GM10248 (cell line): Measurements from ENCODE around the gene CASKIN1.

ENCODE experiments used
- CTCF ChIA-PET: fragments of 300-600 bp; sonication (Branson Sonifier 250); formaldehyde crosslinking; extraction: SDS; loops from one replicate; lab custom pipeline; 2021; ENCODE audit warnings: antibody characterized with exemption; lab: Yijun Ruan, JAX
- POLR2A ChIA-PET: fragments of 350-650 bp; sonication (Branson Sonifier 250); formaldehyde crosslinking; extraction: SDS; loops from one replicate; lab custom pipeline; 2020; ENCODE audit warnings: antibody characterized with exemption; lab: Yijun Ruan, JAX
- DNase-seq: peaks from one replicate; pipeline ENCODE4 v3.0.0; 2012; ENCODE audit errors: extremely low spot score
- CTCF ChIP-seq: IDR thresholded peaks from 2 replicates; pipeline ENCODE4 v1.5.1; 2012; ENCODE audit warnings: mild to moderate bottlenecking, low read depth; ENCODE audit errors: extremely low read depth, missing control alignments, control extremely low read depth

CASKIN1 gene

DNA sequence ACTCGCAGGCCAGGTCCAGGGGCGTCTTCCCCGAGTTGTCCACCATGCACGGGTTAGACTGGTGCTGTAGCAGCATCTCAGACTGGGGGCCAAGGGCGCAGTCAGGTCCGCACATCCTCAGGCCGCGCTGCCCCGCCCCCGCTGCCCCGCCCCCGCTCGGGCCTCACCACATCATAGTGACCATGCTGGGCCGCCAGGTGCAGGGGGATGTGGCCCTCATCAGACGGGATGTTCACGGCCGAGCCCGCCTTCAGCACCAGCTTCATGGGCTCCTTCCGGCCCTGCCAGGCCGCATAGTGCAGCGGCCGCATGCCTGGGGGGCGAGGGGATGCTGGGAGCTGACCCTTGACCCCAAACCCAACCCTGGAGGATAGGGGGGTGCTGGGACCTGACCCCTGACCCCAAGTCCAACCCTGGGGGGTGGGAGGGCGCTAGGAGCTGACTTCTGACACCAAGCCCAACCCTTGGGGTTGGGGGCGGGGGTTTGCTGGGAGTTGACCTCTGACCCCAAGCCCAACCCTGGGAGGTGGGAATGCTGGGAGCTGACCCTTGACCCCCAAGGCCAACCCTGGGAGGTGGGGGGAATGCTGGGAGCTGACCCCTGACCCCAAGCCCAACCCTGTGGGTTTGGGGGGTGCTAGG is 7.0 kb downstream of the CASKIN1 start:
- TF ChIP-seq CTCF: no peak
- POLR2A ChIA-PET: no interaction called here
- CTCF ChIA-PET: interaction anchor here (1.2 kb wide), 1 partner anchor 151 kb away, joined by 3 read pairs; the partner anchor contains the start of gene ABCA3
- no peak for DNase-seq

DNA sequence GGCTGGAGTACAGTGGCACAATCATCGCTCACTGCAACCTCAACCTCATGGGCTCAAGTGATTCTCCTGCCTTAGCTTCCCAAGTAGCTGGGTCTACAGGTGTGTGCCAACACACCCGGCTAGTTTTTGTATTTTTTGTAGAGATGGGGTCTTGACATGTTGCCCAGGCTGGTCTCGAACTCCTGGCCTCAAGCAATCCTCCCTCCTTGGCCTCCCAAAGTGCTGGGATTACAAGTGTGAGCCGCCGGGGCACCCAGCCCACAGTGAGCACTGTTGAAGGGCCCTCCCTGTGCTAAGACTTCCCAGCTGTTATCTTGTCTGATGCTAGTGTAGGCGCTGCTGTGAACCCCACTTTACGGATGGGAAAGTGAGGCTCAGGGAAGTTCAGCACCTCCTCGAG is 8.0 kb downstream of the CASKIN1 start:
- no peak for TF ChIP-seq CTCF
- POLR2A ChIA-PET: interaction anchor here (0.8 kb wide), 1 partner anchor 33 kb away, joined by 3 read pairs; the partner anchor contains the start of gene TRAF7
- DNase-seq: no peak
- CTCF ChIA-PET: no interaction called here

DNA sequence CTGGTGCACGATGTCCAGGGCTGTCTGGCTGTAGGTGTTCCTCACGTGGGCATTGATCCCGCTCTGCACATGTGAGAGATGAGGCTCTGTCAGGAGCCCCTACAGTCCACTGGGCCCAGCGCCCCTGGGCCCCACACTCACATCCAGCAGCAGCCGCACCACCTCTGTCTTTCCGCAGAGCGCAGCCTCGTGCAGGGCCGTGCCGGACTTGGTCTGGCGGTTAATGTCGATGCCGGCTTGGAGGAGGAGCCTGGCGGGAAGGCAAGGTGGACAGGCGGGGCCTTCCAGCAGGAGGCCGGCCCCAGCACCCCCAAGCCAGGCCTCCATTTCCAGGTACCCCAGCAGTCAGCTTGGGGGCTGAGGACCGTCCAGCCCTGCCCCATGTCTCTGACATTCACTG is 9.2 kb downstream of the CASKIN1 start:
- POLR2A ChIA-PET: interaction anchor here (0.7 to 1.6 kb wide), 2 partner anchors 32 to 854 kb away, joined by 3 to 5 read pairs; partner anchors contain the start of genes BAIAP3 and TRAF7
- CTCF ChIA-PET: no interaction called here

GRCh38 chr16:2186505-2186904 is 9.9 kb downstream of the CASKIN1 start:
- TF ChIP-seq CTCF: no peak
- ChIA-PET POLR2A (interaction anchor here (1.6 kb wide), 1 partner anchor 31 kb away, joined by 5 read pairs; the partner anchor contains the start of gene TRAF7), CTCF (interaction anchor here (1.6 kb wide), 1 partner anchor 15 kb away, joined by 3 read pairs; no protein-coding TSS in a partner anchor)
- DNase-seq: no peak

More for the DNA sequence above, 9.2 kb downstream of the CASKIN1 start:
- DNase-seq: no peak
- TF ChIP-seq CTCF: no peak

DNA sequence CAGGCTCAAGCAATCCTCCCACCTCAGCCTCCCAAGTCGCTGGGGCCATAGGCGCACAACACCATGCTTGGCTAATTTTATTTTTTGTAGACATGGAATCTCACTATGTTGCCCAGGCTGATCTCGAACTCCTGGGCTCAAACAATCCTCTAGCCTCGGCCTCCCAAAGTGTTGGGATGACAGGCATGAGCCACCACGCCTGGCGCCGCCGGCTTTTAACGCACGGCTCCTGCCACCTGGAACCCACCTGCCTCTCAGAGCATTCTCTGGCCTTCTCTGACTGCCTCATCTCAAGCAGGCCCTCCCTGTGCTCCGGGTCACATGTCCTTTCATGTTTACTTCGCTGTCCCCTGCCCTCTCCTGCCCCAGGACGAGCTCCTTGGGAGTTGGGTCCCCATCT is 10.3 kb downstream of the CASKIN1 start:
- ChIA-PET POLR2A (no interaction called here), CTCF (interaction anchor here (1.6 kb wide), 1 partner anchor 15 kb away, joined by 3 read pairs; no protein-coding TSS in a partner anchor)
- no peak for TF ChIP-seq CTCF
- no peak for DNase-seq

GRCh38 chr16:2184962-2185361 is 11.4 kb downstream of the CASKIN1 start:
- no peak for DNase-seq
- TF ChIP-seq CTCF: no peak
- ChIA-PET CTCF (interaction anchor here (1.6 kb wide), 1 partner anchor 16 kb away, joined by 3 read pairs; no protein-coding TSS in a partner anchor), POLR2A (no interaction called here)
